GM23338 (cell line): ENCODE data around the gene GALNT5. TPM values are rescaled to one million over a fixed set of nuclear protein-coding genes. Genes with fewer than 3 reads are reported as not detected.

Source experiments
- ATAC-seq: fragments of 200-7000 bp; cut with Tn5 transposase; 3 replicates; pipeline ENCODE4 v1.9.1; 2020
- DNase-seq: peaks from one replicate; pipeline ENCODE4 v3.0.0-alpha.2; 2015; ENCODE audit warnings: low spot score
- H2AFZ ChIP-seq: fragments of 200-600 bp; sonication (generic); 2 replicates; pipeline ENCODE4 v1.8.0; 2016; ENCODE audit warnings: antibody characterized with exemption, mild to moderate bottlenecking, moderate library complexity
- H3F3A ChIP-seq: fragments of 200-600 bp; sonication (generic); replicated peaks from 2 replicates; pipeline ENCODE4 v1.8.0; 2017; ENCODE audit warnings: antibody characterized with exemption, mixed run types, low read depth
- H3K27ac ChIP-seq: fragments of 200-600 bp; sonication (generic); 2 replicates; pipeline ENCODE4 v1.6.1; 2016; ENCODE audit warnings: low read depth
- H3K27me3 ChIP-seq: fragments of 200-600 bp; sonication (generic); 2 replicates; pipeline ENCODE4 v1.8.0; 2016; ENCODE audit warnings: mild to moderate bottlenecking, mixed run types, moderate library complexity; ENCODE audit not compliant: insufficient read depth
- H3K36me3 ChIP-seq: fragments of 200-600 bp; sonication (generic); 2 replicates; pipeline ENCODE4 v1.8.0; 2016; ENCODE audit warnings: mild to moderate bottlenecking; ENCODE audit not compliant: insufficient read depth
- H3K4me1 ChIP-seq: fragments of 200-600 bp; sonication (generic); 2 replicates; pipeline ENCODE4 v1.8.0; 2016; ENCODE audit warnings: mild to moderate bottlenecking, moderate library complexity; ENCODE audit not compliant: insufficient read depth
- H3K4me2 ChIP-seq: fragments of 200-600 bp; sonication (generic); 2 replicates; pipeline ENCODE4 v1.7.1; 2017; ENCODE audit warnings: mixed run types
- H3K4me3 ChIP-seq: fragments of 200-600 bp; sonication (generic); 2 replicates; pipeline ENCODE4 v1.6.1; 2016; ENCODE audit warnings: mixed run types
- H3K79me2 ChIP-seq: fragments of 200-600 bp; sonication (generic); replicated peaks from 2 replicates; pipeline ENCODE4 v1.8.0; 2017; ENCODE audit warnings: mild to moderate bottlenecking; ENCODE audit not compliant: insufficient read depth
- H3K9me2 ChIP-seq: fragments of 200-600 bp; sonication (generic); 2 replicates; pipeline ENCODE4 v1.8.0; 2017; ENCODE audit not compliant: insufficient read depth
- H4K20me1 ChIP-seq: fragments of 200-600 bp; sonication (generic); replicated peaks from 2 replicates; pipeline ENCODE4 v1.8.0; 2017; ENCODE audit warnings: mild to moderate bottlenecking; ENCODE audit not compliant: insufficient read depth
- H3K27ac Mint-ChIP-seq: 2 replicates; pipeline ENCODE4 v1.8.0; 2020; ENCODE audit warnings: inconsistent platforms, mild to moderate bottlenecking, moderate library complexity, mixed read lengths
- H3K27me3 Mint-ChIP-seq: 3 replicates; pipeline ENCODE4 v1.8.0; 2022; ENCODE audit warnings: low read depth, mild to moderate bottlenecking, moderate library complexity, mixed read lengths, inconsistent platforms; ENCODE audit not compliant: insufficient read depth, poor library complexity
- H3K36me3 Mint-ChIP-seq: 3 replicates; pipeline ENCODE4 v1.8.0; 2021; ENCODE audit warnings: low read depth, mild to moderate bottlenecking, inconsistent platforms, moderate library complexity, mixed read lengths
- H3K4me1 Mint-ChIP-seq: 3 replicates; pipeline ENCODE4 v1.8.0; 2020; ENCODE audit warnings: mild to moderate bottlenecking, inconsistent platforms, mixed read lengths
- H3K4me3 Mint-ChIP-seq: 3 replicates; pipeline ENCODE4 v1.8.0; 2021; ENCODE audit warnings: moderate library complexity, mild to moderate bottlenecking, inconsistent platforms, mixed read lengths
- H3K9me3 Mint-ChIP-seq: 3 replicates; pipeline ENCODE4 v1.8.0; 2020; ENCODE audit warnings: moderate library complexity, mild to moderate bottlenecking, inconsistent platforms, mixed read lengths
- CREB1 ChIP-seq: fragments of 250-450 bp; sonication (Bioruptor Pico); IDR thresholded peaks from 2 replicates; pipeline ENCODE4 v1.5.0; 2020; ENCODE audit warnings: low read depth, mild to moderate bottlenecking, moderate library complexity
- ETS1 ChIP-seq: IDR thresholded peaks from 2 replicates; pipeline ENCODE4 v1.6.1; 2016; ENCODE audit warnings: antibody characterized with exemption
- EZH2 ChIP-seq: fragments of 200-600 bp; sonication (generic); IDR thresholded peaks from one replicate; pipeline ENCODE4 v1.8.0; 2017; ENCODE audit warnings: antibody characterized with exemption, mild to moderate bottlenecking, low read depth; ENCODE audit not compliant: unreplicated experiment
- JUNB ChIP-seq: IDR thresholded peaks from one replicate; pipeline ENCODE4 v1.6.1; 2016; ENCODE audit warnings: antibody characterized with exemption; ENCODE audit not compliant: unreplicated experiment
- NANOG ChIP-seq: IDR thresholded peaks from 2 replicates; pipeline ENCODE4 v1.6.1; 2016; ENCODE audit warnings: antibody characterized with exemption, borderline replicate concordance
- POLR2AphosphoS5 ChIP-seq: IDR thresholded peaks from 2 replicates; pipeline ENCODE4 v1.6.1; 2016; ENCODE audit warnings: antibody characterized with exemption, low read depth
- STAT1 ChIP-seq: IDR thresholded peaks from one replicate; pipeline ENCODE4 v1.6.1; 2016; ENCODE audit warnings: antibody characterized with exemption; ENCODE audit not compliant: unreplicated experiment
- ZNF114 ChIP-seq: fragments of 250-450 bp; sonication (Bioruptor Pico); IDR thresholded peaks from 2 replicates; pipeline ENCODE4 v1.5.0; 2020; ENCODE audit warnings: mild to moderate bottlenecking, moderate library complexity
- ZNF331 ChIP-seq: fragments of 250-450 bp; sonication (Bioruptor Pico); IDR thresholded peaks from 2 replicates; pipeline ENCODE4 v1.5.0; 2020; ENCODE audit warnings: low read depth, mild to moderate bottlenecking, moderate library complexity
- polyA plus RNA-seq: library from polyadenylated mRNA; unstranded; fragments of >200 nt; fragmentation: Nextera tagmentation; extraction: Ambion mirVana; gene quantifications from 2 replicates; pipeline ENCODE4 v1.2.1, GENCODE V29; 2016
- total RNA-seq: library from RNA; depleted of rRNA; stranded (reverse); fragments of >200 nt; shearing (Covaris generic); gene quantifications from 2 replicates; pipeline ENCODE4 v1.2.3, GENCODE V29; 2014
- TF ChIP-seq, protein P1 (sequence below): IDR thresholded peaks from one replicate; pipeline ENCODE4 v1.6.1; 2018; ENCODE audit warnings: antibody characterized with exemption; ENCODE audit not compliant: unreplicated experiment

GALNT5 gene
- total and polyA plus RNA-seq, 2 experiments from 2014 or later, result 0.05 to 0.14 TPM

- Mint-ChIP-seq H3K27ac (no peak overlapping the region), H3K9me3 (no peaks in the 10 kb centered on the region), H3K36me3 (no peaks in the 10 kb centered on the region), H3K27me3 (no peaks in the 10 kb centered on the region), H3K4me1 (no peaks in the 10 kb centered on the region), H3K4me3 (no peak overlapping the region)
- Histone ChIP-seq H2AFZ (no peak overlapping the region), H3K27ac (no peak overlapping the region), H3K4me2 (no peak overlapping the region), H3K9me2 (0 out of 2 replicates have a peak, but pooled peaks cover 3% of the 10 kb centered on the region), H3K4me1 (no peaks in the 10 kb centered on the region), H3K4me3 (no peak overlapping the region), H3K27me3 (no peaks in the 10 kb centered on the region), H4K20me1 (no peaks in the 10 kb centered on the region), H3K36me3 (no peaks in the 10 kb centered on the region), H3K79me2 (no peaks in the 10 kb centered on the region), H3F3A (no peaks in the 10 kb centered on the region)
- TF ChIP-seq ETS1, result no peak
- no peak for TF ChIP-seq JUNB
- no peak for TF ChIP-seq ZNF114 (CRISPR knock-in tag)
- ATAC-seq (no peak), DNase-seq (no peak)
Observed at GRCh38 chr2:157291018-157291417, 33.5 kb downstream of the GALNT5 start.

DNA sequence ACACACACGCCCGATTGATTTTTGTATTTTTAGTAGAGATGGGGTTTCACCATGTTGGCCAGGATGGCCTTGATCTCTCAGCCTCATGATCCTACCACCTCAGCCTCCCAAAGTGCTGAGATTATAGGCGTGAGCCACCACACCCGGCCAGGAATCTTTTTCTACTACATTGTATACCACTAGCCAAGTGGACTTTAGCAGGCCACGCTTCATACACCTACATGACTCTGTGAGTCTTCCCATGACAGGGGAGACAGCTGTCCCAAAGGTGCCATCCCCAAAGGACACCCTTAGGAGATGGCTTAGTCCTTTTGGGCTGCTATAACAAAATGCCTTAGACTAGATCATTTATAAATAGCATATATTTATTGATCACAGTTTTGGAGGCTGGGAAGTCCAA, 35.3 kb downstream of the GALNT5 start:
- Histone ChIP-seq H3K4me2 (no peak overlapping the region), H3F3A (no peaks in the 10 kb centered on the region), H3K9me2 (0 out of 2 replicates have a peak, but pooled peaks cover 3% of the 10 kb centered on the region), H3K79me2 (no peaks in the 10 kb centered on the region), H3K27me3 (no peaks in the 10 kb centered on the region), H3K36me3 (no peaks in the 10 kb centered on the region), H4K20me1 (no peaks in the 10 kb centered on the region), H3K27ac (no peak overlapping the region), H2AFZ (no peak overlapping the region), H3K4me3 (no peak overlapping the region), H3K4me1 (no peaks in the 10 kb centered on the region)
- ATAC-seq, result no peak
- Mint-ChIP-seq H3K4me3 (no peak overlapping the region), H3K27me3 (no peaks in the 10 kb centered on the region), H3K9me3 (no peaks in the 10 kb centered on the region), H3K36me3 (no peaks in the 10 kb centered on the region), H3K27ac (no peak overlapping the region), H3K4me1 (no peaks in the 10 kb centered on the region)
- DNase-seq, result no peak
- TF ChIP-seq CREB1 (no peak), ETS1 (no peak), EZH2 (no peak), STAT1 (no peak), POLR2AphosphoS5 (no peak), ZNF331 (no peak), NANOG (no peak), ZNF114 (CRISPR knock-in tag) (no peak), JUNB (no peak)
- TF ChIP-seq, protein P1, sequence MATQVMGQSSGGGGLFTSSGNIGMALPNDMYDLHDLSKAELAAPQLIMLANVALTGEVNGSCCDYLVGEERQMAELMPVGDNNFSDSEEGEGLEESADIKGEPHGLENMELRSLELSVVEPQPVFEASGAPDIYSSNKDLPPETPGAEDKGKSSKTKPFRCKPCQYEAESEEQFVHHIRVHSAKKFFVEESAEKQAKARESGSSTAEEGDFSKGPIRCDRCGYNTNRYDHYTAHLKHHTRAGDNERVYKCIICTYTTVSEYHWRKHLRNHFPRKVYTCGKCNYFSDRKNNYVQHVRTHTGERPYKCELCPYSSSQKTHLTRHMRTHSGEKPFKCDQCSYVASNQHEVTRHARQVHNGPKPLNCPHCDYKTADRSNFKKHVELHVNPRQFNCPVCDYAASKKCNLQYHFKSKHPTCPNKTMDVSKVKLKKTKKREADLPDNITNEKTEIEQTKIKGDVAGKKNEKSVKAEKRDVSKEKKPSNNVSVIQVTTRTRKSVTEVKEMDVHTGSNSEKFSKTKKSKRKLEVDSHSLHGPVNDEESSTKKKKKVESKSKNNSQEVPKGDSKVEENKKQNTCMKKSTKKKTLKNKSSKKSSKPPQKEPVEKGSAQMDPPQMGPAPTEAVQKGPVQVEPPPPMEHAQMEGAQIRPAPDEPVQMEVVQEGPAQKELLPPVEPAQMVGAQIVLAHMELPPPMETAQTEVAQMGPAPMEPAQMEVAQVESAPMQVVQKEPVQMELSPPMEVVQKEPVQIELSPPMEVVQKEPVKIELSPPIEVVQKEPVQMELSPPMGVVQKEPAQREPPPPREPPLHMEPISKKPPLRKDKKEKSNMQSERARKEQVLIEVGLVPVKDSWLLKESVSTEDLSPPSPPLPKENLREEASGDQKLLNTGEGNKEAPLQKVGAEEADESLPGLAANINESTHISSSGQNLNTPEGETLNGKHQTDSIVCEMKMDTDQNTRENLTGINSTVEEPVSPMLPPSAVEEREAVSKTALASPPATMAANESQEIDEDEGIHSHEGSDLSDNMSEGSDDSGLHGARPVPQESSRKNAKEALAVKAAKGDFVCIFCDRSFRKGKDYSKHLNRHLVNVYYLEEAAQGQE, result no peak
